HG03175 (cell line): ENCODE data around the gene BTN3A1.
A peak's percentile ranks its signal among the peaks of the same experiment; 100 is the strongest.
"Not testable (repeated sequence)": the region's sequence is repeated elsewhere in the genome, so short reads cannot be mapped to it uniquely, and the experiment has no call there.

Experiments used
- ATAC-seq: cut with Tn5 transposase; IDR thresholded peaks from one replicate; pipeline ENCODE4 v1.9.1; 2021; ENCODE audit warnings: mild to moderate bottlenecking, moderate library complexity; ENCODE audit not compliant: unreplicated experiment

The BTN3A1 gene

DNA sequence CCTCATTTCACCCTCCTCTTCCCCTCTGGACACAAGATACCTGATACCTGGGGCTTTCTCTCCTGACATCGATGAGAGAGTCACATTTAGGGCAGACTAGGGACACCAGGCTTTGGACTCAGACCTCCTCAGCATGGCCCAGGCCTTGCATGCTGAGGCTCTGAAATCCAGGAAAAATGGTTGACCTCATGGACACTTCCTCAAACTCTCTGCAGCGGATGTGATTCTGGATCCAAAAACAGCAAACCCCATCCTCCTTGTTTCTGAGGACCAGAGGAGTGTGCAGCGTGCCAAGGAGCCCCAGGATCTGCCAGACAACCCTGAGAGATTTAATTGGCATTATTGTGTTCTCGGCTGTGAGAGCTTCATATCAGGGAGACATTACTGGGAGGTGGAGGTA lies 10.9 kb downstream of the BTN3A1 start:
- no peak for ATAC-seq

DNA sequence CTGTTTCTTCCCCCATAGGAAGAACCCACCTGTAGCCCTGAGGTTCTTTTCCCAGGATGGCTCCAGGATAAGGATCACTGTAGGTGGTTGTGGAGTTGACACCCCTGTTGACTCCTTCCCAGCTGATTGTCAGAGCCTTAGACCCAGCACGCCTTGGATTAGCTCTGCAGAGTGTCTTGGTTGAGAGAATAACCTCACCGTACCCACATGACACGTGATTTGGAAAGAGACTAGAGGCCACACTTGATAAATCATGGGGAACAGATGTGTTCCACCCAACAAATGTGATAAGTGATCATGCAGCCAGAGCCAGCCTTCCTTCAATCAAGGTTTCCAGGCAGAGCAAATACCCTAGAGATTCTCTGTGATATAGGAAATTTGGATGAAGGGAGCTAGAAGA lies 12.2 kb downstream of the BTN3A1 start:
- no peak for ATAC-seq

DNA sequence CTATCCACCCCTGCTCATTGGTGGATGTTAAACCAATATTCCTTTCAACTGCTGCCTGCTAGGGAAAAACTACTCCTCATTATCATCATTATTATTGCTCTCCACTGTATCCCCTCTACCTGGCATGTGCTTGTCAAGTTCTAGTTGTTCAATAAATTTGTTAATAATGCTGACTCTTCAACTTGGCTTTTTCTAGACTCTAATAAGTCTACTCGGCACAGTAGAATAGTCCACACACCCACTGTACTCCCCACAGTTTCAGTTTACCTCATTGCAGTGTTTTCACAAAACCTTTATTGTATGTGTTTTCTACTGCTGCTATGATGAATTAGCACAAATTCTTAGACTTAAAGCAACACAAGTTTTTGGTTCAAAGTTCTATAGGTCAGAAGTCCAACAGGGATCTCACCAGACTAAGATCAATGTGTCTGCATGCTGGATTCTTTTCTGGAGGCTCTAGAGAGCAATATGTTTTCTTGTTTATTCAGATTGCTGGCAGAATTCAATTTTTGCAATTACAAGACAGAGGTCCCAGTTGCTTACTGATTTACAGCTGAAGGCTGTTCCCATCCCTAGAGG lies 13.1 kb downstream of the BTN3A1 start:
- ATAC-seq: no peak

DNA sequence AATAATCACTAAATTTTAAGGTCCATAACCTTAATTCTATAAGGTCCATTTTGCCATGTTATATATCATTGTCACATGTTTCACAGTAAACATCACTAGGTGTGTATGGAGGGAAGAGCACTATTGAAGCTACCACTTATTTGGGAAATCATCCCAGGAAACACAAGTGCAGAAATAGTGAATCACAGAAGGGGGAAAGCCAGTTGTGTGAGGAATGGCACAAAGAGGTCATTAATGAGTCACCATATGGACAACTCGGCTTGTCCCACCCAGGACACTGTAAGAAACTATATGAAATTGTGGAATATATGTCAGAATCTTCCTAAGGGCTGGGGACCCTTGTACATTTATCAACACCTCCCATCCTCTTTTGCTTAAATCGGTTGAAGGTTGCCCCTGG lies 13.7 kb downstream of the BTN3A1 start:
- ATAC-seq: no peak

DNA sequence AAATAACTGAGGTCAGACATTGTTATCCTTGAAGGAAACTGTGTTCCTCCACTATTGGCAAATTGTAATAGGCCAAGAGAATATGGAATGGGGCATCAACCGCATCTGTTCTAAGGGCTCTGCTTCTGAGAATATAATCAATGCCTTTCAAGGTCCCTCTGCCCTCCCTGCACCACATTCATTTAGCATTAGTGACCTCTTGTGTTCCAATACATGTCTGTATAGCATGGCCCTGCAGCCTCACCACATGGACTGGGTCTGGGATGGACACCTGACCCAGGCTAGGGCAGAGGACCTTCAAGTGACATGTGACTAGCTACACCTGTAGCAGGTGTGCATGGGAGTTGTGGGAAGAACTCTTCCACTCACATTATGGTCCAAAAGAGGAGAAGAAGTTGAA lies 14.2 kb downstream of the BTN3A1 start:
- ATAC-seq: no peak

DNA sequence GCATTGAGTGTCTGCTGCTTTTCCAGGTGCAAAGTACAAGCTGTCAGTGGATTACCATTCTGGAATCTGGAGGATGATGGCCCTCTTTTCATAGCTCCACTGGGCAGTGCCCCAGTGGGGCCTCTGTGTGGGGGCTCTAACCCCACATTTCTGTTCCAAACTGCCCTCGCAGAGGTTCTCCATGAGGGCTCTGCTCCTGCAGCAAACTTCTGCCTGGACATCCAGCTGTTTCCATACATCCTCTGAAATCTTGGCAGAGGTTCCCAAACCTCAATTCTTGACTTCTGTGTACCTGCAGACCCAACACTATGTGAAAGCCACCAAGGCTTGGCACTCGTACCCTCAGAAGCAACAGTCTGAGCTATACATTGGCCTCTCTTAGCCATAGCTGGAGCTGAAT lies 16.0 kb downstream of the BTN3A1 start:
- ATAC-seq: not testable (repeated sequence)

DNA sequence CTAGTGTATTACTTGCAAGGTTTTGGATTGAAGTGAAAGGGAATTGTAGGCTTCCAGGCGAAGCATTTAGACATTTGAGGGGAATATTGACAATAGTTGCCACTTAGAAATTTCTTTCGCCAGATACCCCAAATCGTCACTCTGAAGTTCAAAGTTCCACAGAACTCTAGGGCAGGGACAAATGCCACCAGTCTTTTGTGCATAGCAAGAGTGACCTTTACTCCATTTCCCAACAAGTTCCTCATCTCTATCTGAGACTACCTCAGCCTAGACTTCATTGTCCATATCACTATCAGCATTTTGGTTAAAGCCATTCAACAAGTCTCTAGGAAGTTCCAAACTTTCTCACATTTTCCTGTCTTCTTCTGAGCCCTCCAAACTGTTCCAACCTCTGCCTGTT lies 16.7 kb downstream of the BTN3A1 start:
- ATAC-seq: not testable (repeated sequence)

DNA sequence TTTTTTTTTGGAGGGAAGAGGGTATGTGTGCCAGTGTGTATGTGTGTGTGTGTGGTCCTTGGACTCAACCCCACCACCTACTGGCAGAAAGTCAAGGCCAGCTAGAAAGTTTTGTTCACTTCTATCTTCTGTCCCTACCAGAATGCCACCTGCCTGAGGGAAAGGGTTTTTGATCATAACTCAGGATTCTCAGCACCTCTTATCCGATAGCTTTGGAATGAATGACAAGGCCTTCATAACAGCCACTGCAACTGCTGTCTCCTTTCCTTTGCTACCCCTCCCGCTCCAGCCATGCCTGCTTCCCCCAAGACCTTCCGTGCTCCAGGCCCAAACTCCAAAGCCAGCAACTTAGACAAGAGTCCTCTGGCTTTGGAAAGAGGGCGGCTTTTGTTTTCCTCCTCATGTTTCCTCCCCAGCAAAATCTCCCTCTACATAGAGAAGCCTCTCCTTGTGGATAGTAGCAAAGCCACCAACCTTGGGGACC lies 18.7 kb downstream of the BTN3A1 start:
- no peak for ATAC-seq

DNA sequence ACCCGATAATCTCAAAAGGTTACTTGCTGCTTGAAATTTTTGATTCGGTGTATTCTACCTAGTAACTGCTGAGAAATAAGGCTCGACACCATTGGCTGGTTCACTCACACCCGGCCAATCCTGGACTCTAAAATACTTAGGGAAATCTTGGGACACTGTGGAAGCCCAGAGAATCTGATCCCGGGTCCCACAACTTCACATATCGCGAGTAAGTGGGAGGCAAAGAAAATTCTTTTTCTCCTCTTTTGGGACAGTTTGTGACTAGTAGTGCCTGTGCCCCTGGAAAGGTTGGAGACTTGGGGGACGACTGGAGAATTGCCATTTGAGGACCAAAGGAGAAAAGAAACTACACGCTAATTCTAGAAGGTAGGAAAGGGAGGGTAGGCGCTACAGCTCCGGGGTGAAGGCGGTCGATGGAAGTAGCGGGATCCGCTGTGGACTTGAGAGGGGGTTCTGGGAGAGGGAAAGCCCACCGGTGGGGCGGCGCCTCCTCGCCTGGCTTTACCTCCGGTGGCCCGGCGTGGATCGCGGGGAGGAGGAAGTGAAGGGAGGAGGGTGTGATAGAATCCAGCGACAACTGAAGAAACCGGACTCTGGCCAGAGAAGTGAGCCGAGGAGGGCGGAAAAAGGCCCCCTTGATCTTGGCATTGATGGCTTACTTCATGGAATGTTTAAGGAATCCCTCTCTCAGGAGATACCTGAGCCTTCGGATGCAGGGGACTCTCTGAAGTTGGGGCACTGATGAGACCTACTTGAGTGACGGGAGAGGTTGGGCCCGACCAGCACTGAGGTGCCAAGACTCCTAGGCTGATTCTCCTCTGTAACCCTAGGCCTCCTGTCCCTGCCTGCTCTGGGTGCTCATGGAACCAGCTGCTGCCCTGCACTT lies 19.4 kb downstream of the BTN3A1 start:
- ATAC-seq: peak; percentile 95

DNA sequence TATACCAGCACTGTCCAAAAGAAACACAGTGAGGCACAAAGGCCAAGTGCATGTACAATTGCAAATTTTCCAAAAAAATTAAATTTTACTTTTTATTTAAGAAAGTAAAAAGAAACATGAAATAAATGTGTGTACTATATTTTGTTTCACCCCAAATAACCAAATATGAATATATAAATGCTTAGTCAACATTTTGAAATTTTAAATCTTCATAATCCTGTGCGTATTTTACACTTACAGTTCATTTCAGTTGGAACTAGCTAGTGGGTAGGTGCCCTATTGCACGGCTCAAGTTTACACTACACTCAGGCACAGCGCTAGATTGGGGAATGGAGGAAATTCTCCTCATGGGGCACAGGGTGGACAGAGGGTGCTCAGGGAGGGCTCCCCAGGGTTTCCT lies 20.3 kb downstream of the BTN3A1 start:
- no peak for ATAC-seq

DNA sequence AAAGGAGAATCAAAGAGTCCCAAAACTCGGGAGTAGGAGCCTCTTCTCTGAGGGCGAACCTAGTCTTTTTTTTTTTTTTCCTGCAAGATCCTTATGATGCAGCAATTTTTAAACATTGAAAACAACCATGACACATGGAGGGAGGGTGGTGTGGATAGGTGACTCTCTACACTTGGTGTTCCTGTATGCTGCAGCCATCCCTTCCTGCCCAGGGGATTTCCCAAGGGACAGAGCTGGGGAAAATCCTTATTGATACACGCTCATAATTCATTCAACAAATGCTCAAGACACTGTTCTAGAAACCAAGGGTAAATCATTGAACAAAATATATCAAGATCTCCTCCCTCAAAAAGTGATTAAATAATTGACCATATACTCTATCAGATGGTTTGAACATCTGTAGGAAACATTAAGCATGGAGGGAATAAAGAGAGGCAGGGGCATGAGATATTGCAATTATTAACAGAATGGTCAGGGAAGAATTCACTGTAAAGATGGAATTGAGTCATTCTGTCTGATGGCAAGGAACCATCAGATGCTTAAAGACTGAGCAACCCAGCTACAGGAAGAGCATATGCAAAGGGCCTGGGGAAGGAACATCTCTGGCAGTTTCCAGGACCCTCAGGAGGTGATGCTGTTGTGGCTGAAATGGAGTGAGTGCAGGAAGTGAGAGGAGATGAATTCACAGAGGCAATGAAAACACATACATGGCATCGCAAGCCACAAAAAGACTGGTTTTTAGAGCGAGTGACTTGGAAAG lies 24.8 kb downstream of the BTN3A1 start:
- no peak for ATAC-seq

DNA sequence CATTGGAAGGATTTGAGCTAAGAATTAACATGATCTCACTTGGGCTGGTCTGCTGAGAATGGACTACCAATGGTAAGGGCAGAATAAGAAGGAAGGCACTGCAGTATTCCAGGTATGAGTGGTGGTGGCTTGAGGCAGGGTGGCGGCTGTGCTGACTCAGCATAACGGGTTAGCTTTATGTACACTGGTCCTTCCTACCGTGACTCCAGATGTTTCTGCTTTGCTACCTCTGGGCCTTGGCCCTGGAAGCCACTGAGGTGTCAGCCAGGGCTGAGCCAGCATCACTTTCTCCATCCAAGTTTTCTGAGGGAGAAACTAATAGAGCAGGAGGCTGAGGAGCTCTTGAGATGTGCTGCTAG lies 25.4 kb downstream of the BTN3A1 start:
- ATAC-seq: no peak

DNA sequence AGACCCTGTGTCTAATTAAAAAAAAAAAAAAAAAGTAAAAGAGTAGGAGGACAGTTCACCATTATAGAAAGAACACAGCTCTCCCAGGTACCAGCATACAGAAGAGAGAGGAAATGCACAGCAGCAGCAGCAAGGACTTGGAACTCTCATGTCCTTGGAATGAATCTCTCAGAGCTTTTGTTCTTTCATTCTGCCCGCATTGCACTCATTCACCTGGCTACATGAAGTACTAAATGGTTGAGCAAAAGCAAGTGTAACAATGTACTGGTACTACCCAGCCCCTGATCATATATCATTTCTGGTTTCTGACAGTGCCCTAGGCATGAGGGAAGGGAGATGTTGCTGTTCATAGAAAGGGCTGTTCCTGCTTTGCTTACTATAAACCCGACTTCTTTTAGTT lies 26.1 kb downstream of the BTN3A1 start:
- ATAC-seq: no peak

DNA sequence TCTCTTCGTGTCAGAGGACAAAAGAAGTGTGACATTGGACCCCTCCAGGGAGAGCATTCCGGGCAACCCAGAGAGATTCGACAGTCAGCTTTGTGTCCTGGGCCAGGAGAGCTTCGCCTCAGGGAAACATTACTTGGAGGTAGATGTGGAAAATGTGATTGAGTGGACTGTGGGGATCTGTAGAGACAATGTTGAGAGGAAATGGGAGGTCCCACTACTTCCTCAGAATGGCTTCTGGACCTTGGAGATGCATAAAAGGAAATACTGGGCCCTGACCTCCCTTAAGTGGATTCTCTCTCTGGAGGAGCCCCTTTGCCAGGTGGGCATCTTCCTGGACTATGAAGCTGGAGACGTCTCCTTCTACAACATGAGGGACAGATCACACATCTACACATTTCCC lies 28.7 kb downstream of the BTN3A1 start:
- ATAC-seq: no peak

DNA sequence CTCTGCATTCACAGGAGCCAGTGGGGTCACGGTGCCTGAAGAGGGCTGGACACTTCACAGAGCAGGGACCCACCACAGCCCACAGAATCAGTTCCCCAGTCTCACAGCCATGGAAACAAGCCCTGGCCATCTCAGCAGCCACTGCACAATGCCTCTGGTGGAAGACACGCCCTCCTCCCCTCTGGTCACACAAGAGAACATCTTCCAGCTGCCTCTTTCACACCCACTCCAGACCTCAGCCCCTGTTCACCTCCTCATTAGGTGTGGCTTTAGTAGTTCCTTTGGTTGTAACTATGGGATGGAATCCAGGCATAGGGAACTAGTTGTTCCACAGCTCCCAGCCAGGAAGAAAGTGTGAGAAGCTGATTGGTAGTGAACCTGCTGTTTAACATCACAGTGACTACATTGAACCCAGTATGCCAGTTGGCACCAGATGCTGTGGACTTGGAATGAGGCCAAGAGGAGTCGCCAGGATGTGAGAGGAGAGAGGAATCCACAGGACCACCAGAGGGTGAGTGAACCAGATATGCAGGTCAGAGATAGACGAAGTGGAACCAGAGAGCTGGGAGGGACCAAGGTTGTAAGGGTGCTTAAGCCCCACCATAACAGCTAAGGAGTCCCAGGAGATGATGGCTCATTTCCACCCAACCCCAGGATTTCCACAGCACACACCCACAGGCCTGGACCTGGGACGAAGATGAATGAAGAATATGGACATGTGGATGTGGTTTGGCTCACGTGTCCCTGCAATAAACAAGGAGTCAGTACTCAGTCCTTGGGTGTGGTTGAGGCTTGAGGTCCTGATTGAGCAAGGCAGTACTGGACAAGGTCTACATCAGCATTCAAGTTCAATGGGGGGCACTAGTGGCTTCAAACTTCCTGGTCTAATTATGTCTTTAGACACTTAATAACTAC lies 29.4 kb downstream of the BTN3A1 start:
- ATAC-seq: no peak

DNA sequence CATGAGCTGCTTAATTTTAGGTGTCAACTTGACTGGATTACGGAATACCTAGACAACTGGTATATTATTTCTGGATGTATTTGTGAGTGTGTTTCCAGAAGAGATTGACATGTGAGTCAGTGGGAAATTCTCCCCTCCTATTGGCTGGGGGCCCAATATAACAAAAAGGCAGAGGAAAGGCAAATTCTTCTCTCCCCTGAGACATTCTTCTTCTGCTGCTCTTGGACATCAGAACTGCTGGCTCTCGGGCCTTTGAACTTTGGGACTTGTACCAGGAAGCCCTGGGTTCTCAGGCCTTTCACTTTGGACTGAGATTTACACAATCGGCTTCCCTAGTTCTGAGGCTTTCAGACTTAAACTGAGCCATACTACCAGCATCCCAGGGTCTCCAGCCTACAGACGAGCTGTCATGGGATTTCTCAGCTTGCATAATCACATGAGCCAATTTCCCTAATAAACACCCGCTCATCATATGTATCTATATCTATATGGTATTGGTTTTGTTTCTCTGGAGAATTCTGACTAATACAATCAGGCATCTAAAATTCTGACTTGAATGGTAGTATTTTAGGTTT lies 30.6 kb downstream of the BTN3A1 start:
- no peak for ATAC-seq

DNA sequence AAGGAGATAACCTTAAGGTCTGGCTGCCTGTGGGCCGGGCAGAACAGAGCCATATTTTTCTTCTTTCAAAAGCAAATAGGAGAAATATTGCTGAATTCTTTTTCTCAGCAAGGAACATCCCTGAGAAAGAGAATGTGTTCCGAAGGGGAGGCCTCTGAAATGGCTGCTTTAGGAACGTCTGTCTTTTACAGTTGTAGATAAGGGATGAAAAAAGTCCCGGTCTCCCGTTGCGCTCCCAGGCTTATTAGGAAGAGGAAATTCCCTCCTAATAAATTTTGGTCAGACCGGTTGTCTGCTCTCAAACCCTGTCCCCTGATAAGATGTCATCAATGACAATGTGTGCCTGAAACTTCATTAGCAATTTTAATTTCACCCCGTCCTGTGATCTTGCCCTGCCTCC lies 31.6 kb downstream of the BTN3A1 start:
- not testable (repeated sequence) for ATAC-seq

DNA sequence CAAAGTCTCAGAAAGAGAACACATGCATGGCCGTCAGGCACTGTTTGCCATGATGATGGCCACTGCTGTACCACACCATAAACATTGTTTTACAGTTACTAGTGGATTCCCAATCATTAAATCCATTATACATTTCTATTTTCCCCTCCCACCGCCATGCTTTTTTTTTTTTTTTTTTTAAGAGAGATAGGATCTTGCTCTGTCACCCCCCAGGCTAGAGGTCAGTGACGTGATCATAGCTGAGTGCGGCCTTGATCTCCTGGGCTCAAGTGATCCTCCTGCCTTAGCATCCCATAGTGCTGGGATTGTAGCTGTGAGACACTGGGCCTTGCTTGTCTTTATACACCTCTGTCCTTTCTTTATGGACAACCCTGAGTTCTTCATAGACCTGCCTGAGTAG lies 33.9 kb downstream of the BTN3A1 start:
- no peak for ATAC-seq

DNA sequence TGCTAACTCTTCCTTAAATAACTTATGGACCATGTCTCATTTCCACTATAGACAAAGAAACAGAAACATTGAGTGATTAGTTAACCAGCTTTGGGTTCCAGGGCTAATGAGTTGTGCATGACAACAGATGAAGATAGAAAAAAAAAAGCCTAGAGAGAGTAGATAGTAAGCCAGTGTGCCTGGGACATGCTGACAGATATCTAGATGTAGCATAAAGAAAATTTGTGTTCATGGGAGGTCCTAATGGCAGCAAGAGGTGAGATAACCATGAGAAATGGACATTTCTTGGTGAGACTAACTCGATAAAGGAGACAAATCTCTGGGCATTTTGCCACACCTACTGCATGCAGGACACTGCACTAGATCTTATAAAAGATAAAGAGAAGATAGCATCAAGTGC lies 35.5 kb downstream of the BTN3A1 start:
- no peak for ATAC-seq

DNA sequence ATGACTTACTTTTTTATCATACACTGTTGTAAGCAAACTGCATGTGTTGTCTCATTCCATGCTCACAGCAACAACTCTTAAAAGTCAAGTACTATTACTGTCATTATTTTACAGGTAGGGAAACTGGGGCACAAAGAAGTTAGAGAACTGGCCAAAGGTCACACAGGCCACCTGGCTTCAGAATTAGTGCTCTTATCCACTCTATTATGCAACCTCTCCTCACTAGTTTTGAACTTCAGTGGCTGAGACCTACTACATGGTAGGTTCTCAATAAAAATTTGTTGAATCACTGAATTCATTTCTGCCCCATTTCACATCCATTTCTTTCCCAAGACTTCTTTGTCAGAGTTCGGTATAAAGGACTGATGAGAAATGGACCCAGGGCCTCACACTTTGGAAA lies 35.9 kb downstream of the BTN3A1 start:
- no peak for ATAC-seq
